OCI-LY3 (cell line): ENCODE measurements around the gene PPIB.

Experiments
- H2AFZ ChIP-seq: fragments of 200-600, 300-600 bp; shearing (Covaris generic); 2 replicates; pipeline ENCODE4 v1.6.0; 2014; ENCODE audit warnings: antibody characterized with exemption, low read depth, low read length
- H3K27ac ChIP-seq: fragments of 200-600, 300-600 bp; sonication (generic); 2 replicates; pipeline ENCODE4 v1.5.1; 2014; ENCODE audit warnings: mild to moderate bottlenecking, low read length, moderate library complexity, mixed read lengths
- H3K27me3 ChIP-seq: fragments of 200-600, 300-600 bp; sonication (generic); 2 replicates; pipeline ENCODE4 v1.6.1; 2014; ENCODE audit warnings: low read depth, low read length, mixed read lengths
- H3K36me3 ChIP-seq: fragments of 200-600, 300-600 bp; sonication (generic); replicated peaks from 2 replicates; pipeline ENCODE3; 2014; ENCODE audit warnings: low read depth, low read length, mixed read lengths
- H3K4me1 ChIP-seq: fragments of 300-600, 200-600 bp; sonication (generic); 2 replicates; pipeline ENCODE4 v1.6.1; 2014; ENCODE audit warnings: low read length, mixed read lengths
- H3K4me2 ChIP-seq: fragments of 200-600, 300-600 bp; sonication (generic); 2 replicates; pipeline ENCODE4 v1.6.1; 2014; ENCODE audit warnings: low read length, mixed read lengths
- H3K4me3 ChIP-seq: fragments of 300-600, 200-600 bp; sonication (generic); 2 replicates; pipeline ENCODE4 v1.5.1; 2014; ENCODE audit warnings: antibody characterized with exemption, mild to moderate bottlenecking, low read length, moderate library complexity
- H3K79me2 ChIP-seq: fragments of 300-600, 200-600 bp; shearing (Covaris generic); 2 replicates; pipeline ENCODE4 v1.6.1; 2014; ENCODE audit warnings: mild to moderate bottlenecking, low read length, mixed read lengths
- H3K9ac ChIP-seq: fragments of 300-600, 200-600 bp; shearing (Covaris generic); 2 replicates; pipeline ENCODE4 v1.6.0; 2014; ENCODE audit warnings: mild to moderate bottlenecking, low read length, moderate library complexity
- H3K9me3 ChIP-seq: fragments of 200-600, 300-600 bp; shearing (Covaris generic); 2 replicates; pipeline ENCODE4 v1.6.1; 2014; ENCODE audit warnings: low read length, mixed read lengths; ENCODE audit not compliant: insufficient read depth
- H4K20me1 ChIP-seq: fragments of 200-600, 300-600 bp; sonication (generic); 2 replicates; pipeline ENCODE4 v1.6.1; 2016; ENCODE audit warnings: low read length, mixed read lengths; ENCODE audit not compliant: insufficient read depth
- EZH2phosphoT487 ChIP-seq: fragments of 200-600 bp; shearing (Covaris generic); IDR thresholded peaks from 2 replicates; pipeline ENCODE4 v1.6.1; 2018; ENCODE audit warnings: antibody characterized with exemption, mixed run types, low read depth
- TF ChIP-seq, protein P1 (sequence below): fragments of 200-600, 300-600 bp; sonication (generic); IDR thresholded peaks from 2 replicates; pipeline ENCODE4 v1.5.1; 2014; ENCODE audit warnings: antibody characterized with exemption, low read length, low read depth

The PPIB gene

DNA sequence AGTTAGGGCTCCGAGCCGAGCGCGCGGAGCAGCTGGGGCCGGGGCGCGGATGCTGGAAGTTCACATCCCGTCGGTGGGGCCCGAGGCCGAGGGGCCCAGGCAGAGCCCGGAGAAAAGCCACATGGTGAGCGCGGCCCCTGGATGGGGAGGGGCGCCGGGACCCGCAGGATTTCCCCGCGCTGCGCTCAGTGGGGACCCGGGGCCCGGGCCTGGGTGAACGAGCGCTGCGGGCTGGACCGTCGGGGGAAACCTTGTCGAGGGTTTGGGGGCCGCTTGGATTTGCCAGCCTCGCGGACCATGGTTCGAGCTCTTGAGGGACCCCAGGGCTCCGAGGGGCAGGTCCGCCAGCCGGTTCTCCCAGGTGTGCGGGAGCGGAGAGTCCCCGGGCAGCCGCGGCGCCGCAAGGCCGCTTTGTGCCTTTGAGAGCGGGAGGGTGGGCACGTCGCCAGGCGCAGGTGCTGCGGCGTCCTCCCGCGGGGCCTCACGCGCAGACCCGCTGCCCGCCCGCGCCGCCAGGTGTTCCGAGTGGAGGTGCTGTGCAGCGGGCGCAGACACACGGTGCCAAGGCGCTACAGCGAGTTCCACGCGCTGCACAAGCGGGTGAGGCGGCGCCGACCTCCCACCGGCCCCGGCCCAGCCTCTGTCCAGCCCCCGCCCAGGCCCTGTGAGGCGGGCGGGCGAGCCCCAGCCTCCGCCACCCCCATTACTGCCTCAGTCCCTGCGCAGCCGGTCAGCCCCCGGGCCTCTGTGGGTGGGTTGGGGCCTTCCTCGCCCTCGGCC lies 10.9 kb downstream of the PPIB start, which contains the start of gene SNX22:
TSS of gene SNX22 (plus strand) at position 5 of the 780 bp plus-strand sequence. CDS start at position 50, 45 bp downstream.
- H2AFZ ChIP-seq: peak within 1 kb of the TSS; percentile 39; the same call in 1 of the 2 replicates
- peak within 1 kb of the TSS; percentile 89 for H3K4me2 ChIP-seq
- H3K27me3 ChIP-seq: no peaks in the 10 kb centered on the region
- H3K79me2 ChIP-seq: no peaks in the 10 kb centered on the region; the same call in 1 of the 2 replicates
- peak within 1 kb of the TSS; percentile 85 for H3K4me3 ChIP-seq
- peaks cover 15% of the 10 kb centered on the region for H4K20me1 ChIP-seq
- H3K4me1 ChIP-seq: peaks cover 35% of the 10 kb centered on the region
- peak within 1 kb of the TSS; percentile 71 for H3K9ac ChIP-seq
- TF ChIP-seq EZH2phosphoT487: no peak
- TF ChIP-seq, protein P1, sequence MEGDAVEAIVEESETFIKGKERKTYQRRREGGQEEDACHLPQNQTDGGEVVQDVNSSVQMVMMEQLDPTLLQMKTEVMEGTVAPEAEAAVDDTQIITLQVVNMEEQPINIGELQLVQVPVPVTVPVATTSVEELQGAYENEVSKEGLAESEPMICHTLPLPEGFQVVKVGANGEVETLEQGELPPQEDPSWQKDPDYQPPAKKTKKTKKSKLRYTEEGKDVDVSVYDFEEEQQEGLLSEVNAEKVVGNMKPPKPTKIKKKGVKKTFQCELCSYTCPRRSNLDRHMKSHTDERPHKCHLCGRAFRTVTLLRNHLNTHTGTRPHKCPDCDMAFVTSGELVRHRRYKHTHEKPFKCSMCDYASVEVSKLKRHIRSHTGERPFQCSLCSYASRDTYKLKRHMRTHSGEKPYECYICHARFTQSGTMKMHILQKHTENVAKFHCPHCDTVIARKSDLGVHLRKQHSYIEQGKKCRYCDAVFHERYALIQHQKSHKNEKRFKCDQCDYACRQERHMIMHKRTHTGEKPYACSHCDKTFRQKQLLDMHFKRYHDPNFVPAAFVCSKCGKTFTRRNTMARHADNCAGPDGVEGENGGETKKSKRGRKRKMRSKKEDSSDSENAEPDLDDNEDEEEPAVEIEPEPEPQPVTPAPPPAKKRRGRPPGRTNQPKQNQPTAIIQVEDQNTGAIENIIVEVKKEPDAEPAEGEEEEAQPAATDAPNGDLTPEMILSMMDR: no peak
- peak within 1 kb of the TSS; percentile 45 for H3K27ac ChIP-seq
- H3K9me3 ChIP-seq: no peaks in the 10 kb centered on the region
- H3K36me3 ChIP-seq: peaks cover 21% of the 10 kb centered on the region

DNA sequence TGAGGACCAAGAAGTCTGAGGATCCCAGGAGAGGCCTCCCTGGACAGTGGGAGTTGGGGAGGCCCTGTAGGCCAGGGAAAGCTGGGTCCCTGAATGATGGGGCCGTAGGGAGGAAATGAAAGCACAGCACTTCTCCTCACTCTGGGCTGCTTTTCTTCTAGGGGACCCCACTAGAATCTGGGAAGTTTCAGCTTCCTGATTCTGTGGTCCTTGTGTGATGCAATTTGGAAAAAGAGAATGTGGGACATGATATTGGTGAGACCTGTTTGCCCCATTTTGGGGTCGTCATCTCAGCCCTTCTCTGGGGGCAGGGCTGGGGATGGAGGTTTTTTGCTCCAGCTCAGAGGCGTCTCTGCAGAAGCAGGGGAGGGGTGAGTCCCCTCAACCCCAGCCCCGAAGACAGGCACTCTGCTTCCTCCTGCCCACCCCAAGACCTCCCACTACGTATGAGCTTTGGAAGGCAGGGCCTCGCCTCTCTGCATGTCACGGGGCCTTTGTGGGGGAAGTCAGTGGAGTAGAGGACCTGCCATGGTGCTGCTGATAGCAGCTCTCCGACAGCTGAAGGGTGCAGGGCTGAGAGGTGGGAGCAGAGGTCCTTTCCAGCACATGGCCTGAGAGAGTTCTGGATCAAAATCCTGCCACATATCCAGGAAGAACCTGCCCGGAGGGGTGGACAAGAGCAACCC lies 12.8 kb downstream of the PPIB start:
- H2AFZ ChIP-seq: no peak overlapping the region
- peaks cover 8% of the 10 kb centered on the region; the same call in 1 of the 2 replicates for H4K20me1 ChIP-seq
- no peaks in the 10 kb centered on the region; the same call in 1 of the 2 replicates for H3K79me2 ChIP-seq
- no peak overlapping the region for H3K27ac ChIP-seq
- peaks cover 12% of the 10 kb centered on the region for H3K36me3 ChIP-seq
- H3K4me3 ChIP-seq: no peak overlapping the region
- H3K9me3 ChIP-seq: no peaks in the 10 kb centered on the region
- peak overlapping the region; percentile 12; the same call in 1 of the 2 replicates for H3K9ac ChIP-seq
- no peaks in the 10 kb centered on the region for H3K27me3 ChIP-seq
- peaks cover 41% of the 10 kb centered on the region for H3K4me1 ChIP-seq
- H3K4me2 ChIP-seq: peak overlapping the region; percentile 43
- no peak for TF ChIP-seq EZH2phosphoT487
- TF ChIP-seq, protein P1: no peak

DNA sequence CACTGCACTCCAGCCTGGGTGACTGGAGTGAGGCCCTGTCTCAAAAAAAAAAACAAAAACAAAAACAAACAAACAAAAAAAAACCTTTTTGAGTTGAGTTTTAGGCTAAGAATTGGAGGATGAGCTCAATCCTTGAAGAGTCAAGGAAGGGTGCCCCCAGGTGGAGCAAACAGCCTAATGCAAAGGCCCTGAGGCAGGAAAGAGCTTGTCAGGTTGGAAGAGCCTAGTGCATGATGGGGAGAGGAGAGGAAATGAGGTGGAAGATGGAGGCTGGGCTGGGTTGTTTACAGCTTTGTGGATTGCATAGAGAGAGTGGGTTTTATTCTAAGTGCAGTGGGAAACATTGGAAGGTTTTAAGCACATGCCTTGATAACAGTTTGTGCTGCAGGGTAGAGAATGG lies 13.4 kb downstream of the PPIB start:
- peaks cover 8% of the 10 kb centered on the region; the same call in 1 of the 2 replicates for H4K20me1 ChIP-seq
- H3K4me3 ChIP-seq: no peak overlapping the region
- H2AFZ ChIP-seq: no peak overlapping the region
- TF ChIP-seq, protein P1: peak; percentile 33
- no peak for TF ChIP-seq EZH2phosphoT487
- peaks cover 47% of the 10 kb centered on the region for H3K4me1 ChIP-seq
- H3K27me3 ChIP-seq: no peaks in the 10 kb centered on the region
- H3K27ac ChIP-seq: no peak overlapping the region
- no peaks in the 10 kb centered on the region; the same call in 1 of the 2 replicates for H3K79me2 ChIP-seq
- H3K9ac ChIP-seq: peak overlapping the region; percentile 12; the same call in 1 of the 2 replicates
- no peaks in the 10 kb centered on the region for H3K9me3 ChIP-seq
- H3K4me2 ChIP-seq: peak overlapping the region; percentile 43
- H3K36me3 ChIP-seq: peaks cover 12% of the 10 kb centered on the region

GRCh38 chr15:64148581-64148980 lies 14.2 kb downstream of the PPIB start:
- H3K27ac ChIP-seq: no peak overlapping the region
- H3K79me2 ChIP-seq: no peaks in the 10 kb centered on the region; the same call in 1 of the 2 replicates
- H3K4me2 ChIP-seq: no peak overlapping the region
- no peak overlapping the region for H2AFZ ChIP-seq
- no peaks in the 10 kb centered on the region for H3K27me3 ChIP-seq
- H3K9ac ChIP-seq: no peak overlapping the region
- peaks cover 9% of the 10 kb centered on the region for H3K36me3 ChIP-seq
- no peak overlapping the region for H3K4me3 ChIP-seq
- no peaks in the 10 kb centered on the region for H3K9me3 ChIP-seq
- H4K20me1 ChIP-seq: no peaks in the 10 kb centered on the region
- TF ChIP-seq, protein P1: no peak
- no peak for TF ChIP-seq EZH2phosphoT487
- peaks cover 52% of the 10 kb centered on the region for H3K4me1 ChIP-seq
